AG08396 (cell line): ENCODE results near the gene LRFN2.

Experiments used
- DNase-seq: peaks from one replicate; pipeline ENCODE4 v3.0.0; 2012; ENCODE audit warnings: low spot score, mixed read lengths

The LRFN2 gene

GRCh38 chr6:40587240-40588069, at the start of gene LRFN2:
Gene LRFN2 (minus strand): TSS chr6:40587364.
- peak; percentile 89 for DNase-seq

- no peak for DNase-seq
Measured at GRCh38 chr6:40634429-40634828, 47.3 kb upstream of the LRFN2 start.

- no peak for DNase-seq
Measured at GRCh38 chr6:40631744-40632143, 44.6 kb upstream of the LRFN2 start.

- DNase-seq, result no peak
Measured at GRCh38 chr6:40630488-40630887, 43.3 kb upstream of the LRFN2 start.

- DNase-seq, result no peak
Measured at GRCh38 chr6:40630051-40630450, 42.9 kb upstream of the LRFN2 start.

- DNase-seq, result no peak
Measured at GRCh38 chr6:40629463-40629862, 42.3 kb upstream of the LRFN2 start.

- no peak for DNase-seq
Measured at GRCh38 chr6:40627316-40627715, 40.2 kb upstream of the LRFN2 start.

GRCh38 chr6:40626886-40627285, 39.7 kb upstream of the LRFN2 start:
- no peak for DNase-seq

- DNase-seq, result no peak
Measured at GRCh38 chr6:40623932-40624331, 36.8 kb upstream of the LRFN2 start.

GRCh38 chr6:40623178-40623577, 36.0 kb upstream of the LRFN2 start:
- DNase-seq, result no peak

GRCh38 chr6:40620574-40621240, 33.5 kb upstream of the LRFN2 start:
- DNase-seq, result no peak

GRCh38 chr6:40614671-40615070, 27.5 kb upstream of the LRFN2 start:
- DNase-seq, result no peak

- no peak for DNase-seq
Measured at GRCh38 chr6:40611912-40612311, 24.7 kb upstream of the LRFN2 start.

- DNase-seq, result no peak
Measured at GRCh38 chr6:40611434-40611833, 24.3 kb upstream of the LRFN2 start.

GRCh38 chr6:40610229-40610628, 23.1 kb upstream of the LRFN2 start:
- no peak for DNase-seq

GRCh38 chr6:40606981-40607380, 19.8 kb upstream of the LRFN2 start:
- no peak for DNase-seq

GRCh38 chr6:40606526-40606925, 19.4 kb upstream of the LRFN2 start:
- DNase-seq, result no peak

- no peak for DNase-seq
Measured at GRCh38 chr6:40604082-40604481, 16.9 kb upstream of the LRFN2 start.

GRCh38 chr6:40599555-40599954, 12.4 kb upstream of the LRFN2 start:
- DNase-seq, result no peak

GRCh38 chr6:40598516-40598915, 11.4 kb upstream of the LRFN2 start:
- DNase-seq, result no peak

GRCh38 chr6:40597301-40597700, 10.1 kb upstream of the LRFN2 start:
- no peak for DNase-seq

GRCh38 chr6:40588480-40588879, 1.3 kb upstream of the LRFN2 start:
- DNase-seq, result no peak

- no peak for DNase-seq
Measured at GRCh38 chr6:40588070-40588384, 863 bp upstream of the LRFN2 start.
